ENCODE data around the gene ADCY5.
A peak's percentile ranks its signal among the peaks of the same experiment; 100 is the strongest.

ADCY5 gene

GRCh38 chr3:123457841-123458240, 9.0 kb upstream of the ADCY5 start:
- DNase-seq: no peak

- no peak for DNase-seq
Observed at GRCh38 chr3:123453675-123454074, 4.8 kb upstream of the ADCY5 start.

DNA sequence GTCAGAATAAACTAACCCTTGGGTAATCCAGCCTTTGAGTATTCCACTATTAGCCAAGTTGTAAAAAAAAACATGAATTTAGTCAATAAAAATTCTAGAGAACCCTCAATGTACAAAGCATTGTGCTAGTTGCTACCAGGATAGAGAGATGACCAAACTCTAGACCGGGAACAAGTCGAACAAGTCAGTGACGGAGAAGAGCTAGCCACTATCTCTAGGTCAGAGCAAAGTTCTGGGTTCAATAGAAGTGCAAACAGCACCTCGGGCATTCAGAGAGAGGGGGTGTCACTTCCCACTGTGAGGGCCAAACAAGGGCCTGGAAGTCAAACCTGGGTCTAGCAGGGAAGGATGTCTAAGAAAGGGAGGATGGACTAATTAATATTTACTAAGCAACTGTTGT, 2.3 kb upstream of the ADCY5 start:
- DNase-seq: no peak

- no peak for DNase-seq
Observed at GRCh38 chr3:123449997-123450604, 1.2 kb upstream of the ADCY5 start.

- DNase-seq: no peak
Observed at GRCh38 chr3:123449102-123449996, 459 bp upstream of the ADCY5 start.

- peak; percentile 40 for DNase-seq
Observed at GRCh38 chr3:123447749-123448517, 957 bp downstream of the ADCY5 start.

DNA sequence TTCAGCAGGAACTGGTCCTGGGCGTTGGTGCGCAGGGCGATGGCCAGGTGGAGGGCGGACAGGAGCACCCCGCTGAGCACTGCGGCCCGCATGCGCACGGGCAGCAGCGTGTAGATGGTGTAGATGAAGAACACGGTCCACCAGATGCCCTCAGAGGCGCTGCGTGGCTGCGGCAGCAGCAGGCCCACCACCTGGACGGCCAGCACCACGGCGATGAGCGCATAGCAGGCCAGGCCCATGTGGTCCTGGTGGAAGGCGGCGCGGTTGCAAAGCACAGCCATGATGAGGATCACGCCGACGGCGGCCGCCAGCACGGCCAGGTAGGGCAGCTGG, 1.5 kb downstream of the ADCY5 start:
- no peak for DNase-seq

DNA sequence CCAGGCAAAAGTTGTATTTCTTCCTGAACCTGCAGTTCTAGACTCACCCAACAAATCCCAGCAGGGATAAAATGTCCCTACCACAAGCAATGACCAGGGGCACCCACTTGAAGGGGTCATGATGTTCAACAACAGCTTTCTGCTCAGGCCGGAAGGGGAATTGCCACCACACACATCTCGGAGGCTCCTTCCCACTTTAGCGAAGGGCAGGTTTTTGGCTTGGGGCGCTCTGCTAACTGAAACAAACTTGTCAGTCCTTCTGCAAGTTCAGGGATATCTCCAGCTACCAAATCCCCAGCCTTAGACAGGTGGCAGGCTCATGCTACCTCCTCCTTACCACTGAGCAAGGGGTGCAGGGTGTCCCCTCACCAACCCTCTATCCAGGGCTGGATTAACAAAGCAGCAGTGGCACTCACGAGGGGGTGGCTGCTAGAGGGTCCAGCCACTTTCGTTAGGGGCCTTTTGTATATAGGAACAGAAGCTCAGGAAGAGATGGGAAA, 2.2 kb downstream of the ADCY5 start:
- DNase-seq: no peak

- DNase-seq: no peak
Observed at GRCh38 chr3:123446210-123446609, 2.7 kb downstream of the ADCY5 start.

- no peak for DNase-seq
Observed at GRCh38 chr3:123445702-123446101, 3.2 kb downstream of the ADCY5 start.

GRCh38 chr3:123444744-123445143, 4.1 kb downstream of the ADCY5 start:
- DNase-seq: no peak

DNA sequence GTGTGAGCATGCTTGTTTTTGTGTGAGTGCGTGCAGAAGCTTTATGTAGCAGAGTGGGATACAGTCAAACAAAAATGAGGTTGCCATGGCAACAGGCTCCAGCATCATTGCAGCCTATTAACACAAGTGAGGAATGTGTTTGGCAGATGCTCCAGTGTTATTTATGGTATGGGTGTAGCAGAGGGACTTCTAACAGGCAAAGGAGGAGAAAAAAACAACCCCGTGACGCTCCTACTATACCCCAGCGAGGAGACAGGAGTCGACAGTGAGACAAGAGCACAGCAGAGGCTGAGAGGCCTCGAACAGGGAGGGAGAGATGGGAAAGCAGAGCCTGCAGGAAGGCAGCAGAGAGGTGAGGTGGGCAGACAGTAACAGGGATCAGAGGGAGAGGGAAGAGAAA, 4.9 kb downstream of the ADCY5 start:
- no peak for DNase-seq

GRCh38 chr3:123442908-123443307, 6.0 kb downstream of the ADCY5 start:
- no peak for DNase-seq

DNA sequence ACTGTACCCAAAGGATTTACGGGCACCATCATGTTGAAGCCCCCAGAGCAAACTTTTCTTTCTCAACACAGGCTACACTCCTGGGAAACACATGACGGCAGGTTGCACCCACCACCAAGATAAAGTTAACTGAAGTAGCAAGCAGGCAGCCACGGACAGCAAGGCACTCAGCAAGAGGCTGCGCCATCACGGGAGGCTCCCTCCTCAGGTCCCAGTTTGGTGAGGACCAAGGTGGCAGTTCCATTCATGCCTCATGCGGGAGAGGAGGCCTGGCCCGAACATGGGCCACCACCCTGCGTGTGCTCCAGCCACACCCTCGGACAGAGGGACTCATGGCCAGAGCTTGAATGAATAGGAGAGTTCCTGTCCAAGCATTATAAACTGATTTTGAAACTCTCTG, 6.8 kb downstream of the ADCY5 start:
- no peak for DNase-seq

- DNase-seq: no peak
Observed at GRCh38 chr3:123439806-123440580, 8.9 kb downstream of the ADCY5 start.

GRCh38 chr3:123432832-123433523, 15.9 kb downstream of the ADCY5 start:
- no peak for DNase-seq

DNA sequence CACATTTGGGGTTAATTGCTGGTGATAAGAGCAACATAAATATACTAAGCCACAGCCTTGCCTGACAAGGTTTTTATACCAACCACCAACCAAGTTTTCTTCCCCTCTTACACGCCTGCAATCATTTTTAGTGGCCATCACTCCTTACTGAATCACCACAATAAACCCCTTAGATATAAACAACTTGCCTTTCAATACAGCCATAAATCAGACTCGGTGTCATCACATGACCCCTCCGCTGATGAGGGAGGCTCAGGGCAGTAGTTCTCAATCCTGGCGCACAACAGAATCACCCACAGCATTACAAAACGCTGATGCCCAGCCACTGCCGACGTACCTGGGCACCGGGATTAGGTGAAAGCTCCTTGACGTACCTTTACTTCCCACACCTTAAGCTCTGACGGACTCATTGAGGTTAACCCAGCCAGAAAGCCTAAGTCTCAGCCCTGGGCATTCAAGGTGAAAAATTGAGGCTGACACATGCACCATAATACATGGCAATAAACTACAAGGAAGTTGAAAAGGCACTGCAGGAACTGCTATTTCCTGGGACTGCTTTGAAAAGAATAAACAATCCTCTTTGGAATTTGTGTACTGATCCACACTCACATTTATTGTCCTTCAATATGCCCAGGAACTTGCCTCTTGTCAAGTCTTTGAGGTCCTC, 17.1 kb downstream of the ADCY5 start:
- no peak for DNase-seq

- DNase-seq: no peak
Observed at GRCh38 chr3:123431007-123431657, 17.8 kb downstream of the ADCY5 start.

DNA sequence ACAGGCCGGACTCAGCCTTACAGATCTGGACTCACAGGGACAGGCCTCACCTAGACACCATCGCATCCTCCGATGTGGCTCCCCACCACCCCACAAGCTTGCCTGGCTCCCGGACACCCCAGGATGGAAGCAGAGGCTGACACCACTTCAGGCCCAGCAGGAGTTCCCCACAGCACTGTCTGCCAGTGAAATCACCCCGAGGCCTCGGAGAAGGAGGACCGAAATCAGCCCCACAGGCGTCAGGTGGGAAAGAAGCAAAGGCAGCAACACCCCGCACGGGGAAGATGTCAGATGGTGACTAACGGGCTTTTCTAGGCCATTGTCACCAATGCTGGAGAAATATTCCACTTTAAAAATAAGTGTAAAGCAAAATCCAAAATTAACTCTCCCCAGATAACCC, 18.6 kb downstream of the ADCY5 start:
- no peak for DNase-seq

GRCh38 chr3:123429362-123430125, 19.3 kb downstream of the ADCY5 start:
- DNase-seq: no peak

Data from activated CD4-positive, CD25-positive, alpha-beta regulatory T cell treated with anti-CD3 and anti-CD28 coated beads, Interleukin-2, amount 50 U/mL, for 72 hours (primary cell).